HG03439 (cell line): ENCODE results near the gene FBXO31.

ENCODE experiments used
- ATAC-seq: cut with Tn5 transposase; IDR thresholded peaks from one replicate; pipeline ENCODE4 v1.9.1; 2021; ENCODE audit warnings: mild to moderate bottlenecking, moderate library complexity; ENCODE audit not compliant: unreplicated experiment

FBXO31 gene

DNA sequence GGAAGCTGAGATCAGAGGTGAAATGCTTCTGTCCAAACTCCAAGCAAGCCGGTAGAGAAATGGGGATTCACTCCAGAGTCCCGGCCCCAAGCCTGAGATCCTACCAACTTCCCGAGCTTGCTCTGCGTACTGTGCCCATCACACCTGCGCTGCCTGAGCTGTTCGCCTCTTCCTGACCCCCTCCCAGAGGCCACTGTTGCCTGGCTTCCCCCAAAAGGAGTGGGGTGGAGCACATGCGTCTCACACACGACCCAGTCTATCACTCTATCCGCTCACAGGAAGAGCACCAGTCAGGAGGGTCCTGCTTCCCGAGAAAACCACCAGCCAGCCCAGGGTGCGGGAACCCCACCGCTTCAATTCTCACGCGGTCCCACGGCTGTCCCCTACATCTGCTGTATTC, 52.9 kb downstream of the FBXO31 start:
- ATAC-seq, result no peak

DNA sequence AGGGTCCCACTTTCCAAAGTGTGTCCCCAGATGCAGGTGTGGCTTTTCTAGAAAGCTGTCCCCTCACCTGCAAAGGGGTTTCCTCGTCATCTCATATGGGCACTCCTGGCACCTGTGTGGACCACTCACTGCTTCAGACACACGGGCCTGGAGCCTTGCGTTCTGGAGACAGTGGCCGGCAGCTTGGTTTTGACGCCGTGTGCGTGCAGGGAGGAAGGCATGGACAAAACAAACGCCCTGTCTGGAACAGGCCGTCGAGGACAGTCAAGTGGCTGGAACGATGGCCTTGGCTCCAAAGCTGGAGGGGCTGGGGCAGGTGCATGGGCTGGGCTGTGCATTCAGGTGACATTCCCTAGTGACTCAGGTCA, 53.3 kb downstream of the FBXO31 start:
- ATAC-seq, result no peak

DNA sequence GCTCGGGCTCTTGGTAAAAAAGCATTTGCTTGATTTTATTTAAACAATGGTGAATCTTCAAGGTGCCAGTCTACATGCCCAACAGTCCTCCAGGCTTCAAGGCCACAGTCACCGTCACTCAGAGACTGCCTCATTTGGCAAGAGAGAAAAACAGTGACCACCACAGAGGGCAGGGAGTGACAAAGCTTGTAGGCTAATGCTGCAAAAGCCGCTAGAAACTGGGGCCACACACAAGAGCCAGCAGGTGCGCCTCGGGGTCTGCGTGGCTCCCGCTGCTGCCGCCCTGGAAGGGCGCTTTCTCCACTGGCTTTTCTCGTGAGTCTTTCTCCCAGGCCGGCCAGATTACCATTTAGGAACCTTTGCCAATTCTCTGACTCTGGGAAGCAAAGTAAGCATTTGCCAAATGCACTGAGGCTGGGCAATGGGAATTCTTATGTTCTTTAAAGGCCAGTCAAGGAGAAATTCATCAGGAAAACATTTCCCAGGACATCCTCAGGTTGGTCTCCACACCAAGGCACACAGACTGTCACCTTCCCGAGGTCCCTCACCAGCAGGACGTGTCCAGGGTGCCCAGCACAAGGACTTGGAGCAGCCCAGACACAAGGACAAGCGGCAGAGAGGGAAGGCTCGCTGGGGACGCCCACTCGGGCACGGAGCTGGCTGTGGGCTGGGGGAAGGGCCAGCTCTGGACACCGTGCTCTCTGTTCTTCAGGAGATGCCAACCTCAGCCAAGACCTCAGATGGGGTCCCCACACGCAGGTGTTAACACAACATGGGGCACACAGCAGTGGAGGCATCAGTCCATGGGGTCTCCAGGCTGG, 53.9 kb downstream of the FBXO31 start:
- ATAC-seq, result no peak

DNA sequence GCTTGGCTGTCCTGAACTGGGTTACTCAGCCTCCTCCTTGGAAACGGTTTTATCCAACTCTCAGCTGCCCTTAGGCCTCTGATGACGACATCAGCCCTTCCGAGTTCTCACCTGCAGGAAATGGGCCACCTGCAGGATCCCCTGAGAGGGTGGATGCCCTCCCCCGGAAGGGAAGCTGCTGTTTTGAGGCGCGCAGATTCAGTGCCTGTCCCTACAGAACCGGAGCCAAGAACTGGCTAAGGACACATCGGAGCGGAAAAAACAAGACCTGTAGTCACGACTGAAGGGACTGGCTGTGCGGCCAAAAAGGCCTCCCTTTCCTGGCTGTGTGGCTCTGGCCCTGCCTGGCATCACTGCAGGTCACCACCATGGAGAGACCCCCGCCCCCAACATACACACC, 54.7 kb downstream of the FBXO31 start:
- no peak for ATAC-seq

DNA sequence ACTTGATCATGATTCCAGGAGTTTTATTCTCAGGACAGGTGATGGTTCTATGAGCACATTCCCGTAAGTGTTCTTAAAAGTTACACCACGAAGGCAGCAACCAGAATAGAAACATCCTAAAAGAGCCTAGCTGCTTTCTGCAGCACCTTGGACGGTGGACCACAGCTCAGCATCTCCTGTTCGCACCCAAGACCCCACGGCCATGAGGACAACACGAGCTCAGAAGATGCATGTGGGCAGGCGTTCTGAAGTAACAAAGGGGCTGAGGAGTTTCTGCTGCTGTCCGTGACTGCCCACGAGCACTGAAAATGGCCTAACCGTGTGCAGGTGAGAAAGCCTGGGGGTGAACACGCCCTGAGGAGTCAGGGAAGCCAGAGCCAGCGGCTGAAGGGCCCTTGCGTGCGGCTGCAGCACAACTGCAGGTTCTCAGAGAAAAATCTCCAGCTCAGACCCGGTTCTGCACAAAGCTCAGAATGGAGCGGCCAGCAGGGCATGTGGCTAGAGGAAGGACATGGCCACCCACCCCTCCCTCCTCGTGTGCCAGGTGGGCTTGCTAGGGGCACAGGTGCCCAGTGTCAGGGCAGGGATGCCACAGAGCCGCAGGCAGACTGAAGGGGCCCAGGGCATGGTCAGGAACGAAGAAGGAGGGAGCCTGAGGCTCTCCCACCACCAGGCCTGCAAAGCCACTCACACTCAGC, 55.6 kb downstream of the FBXO31 start:
- no peak for ATAC-seq

DNA sequence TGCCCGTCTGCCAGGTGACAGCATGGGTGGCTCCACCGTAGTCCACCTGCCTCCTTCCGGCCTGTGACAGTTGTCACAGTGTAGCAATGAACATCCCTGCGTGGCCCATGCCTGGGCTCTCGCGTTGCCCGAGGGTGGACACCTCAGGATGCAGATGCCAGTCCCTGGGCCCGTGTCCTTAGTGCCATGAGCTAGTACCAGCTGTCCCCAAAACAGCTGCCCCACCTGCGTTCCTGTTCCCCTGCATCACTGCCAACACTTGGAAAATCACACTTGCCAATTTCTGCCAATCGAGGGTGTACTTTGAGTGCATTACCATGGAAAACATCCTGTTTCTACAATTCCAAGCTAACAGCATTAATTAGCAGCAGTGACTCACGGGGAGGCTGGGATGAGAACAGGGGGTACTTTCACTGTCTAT, 57.4 kb downstream of the FBXO31 start:
- ATAC-seq, result no peak

DNA sequence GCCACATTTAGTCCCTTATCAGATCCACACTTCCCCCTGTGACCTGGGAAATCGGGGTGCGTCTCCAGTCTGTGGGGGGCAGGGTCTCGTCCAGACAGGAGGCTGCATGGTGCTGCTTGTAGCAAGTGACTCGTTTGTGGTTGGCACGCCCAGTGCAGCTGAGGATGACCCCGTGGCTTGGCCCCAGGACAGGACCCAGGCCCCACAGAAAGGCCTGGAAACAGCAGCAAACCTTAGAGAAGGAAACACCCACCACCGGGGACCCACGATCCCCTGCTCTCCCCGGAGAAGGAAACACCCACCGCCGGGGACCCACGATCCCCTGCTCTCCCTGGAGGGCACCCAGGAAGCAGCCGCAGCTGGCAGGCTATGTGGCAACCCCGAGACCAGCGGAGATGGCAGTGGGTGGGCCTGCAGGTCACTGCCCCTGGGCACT, 58.1 kb downstream of the FBXO31 start:
- no peak for ATAC-seq

DNA sequence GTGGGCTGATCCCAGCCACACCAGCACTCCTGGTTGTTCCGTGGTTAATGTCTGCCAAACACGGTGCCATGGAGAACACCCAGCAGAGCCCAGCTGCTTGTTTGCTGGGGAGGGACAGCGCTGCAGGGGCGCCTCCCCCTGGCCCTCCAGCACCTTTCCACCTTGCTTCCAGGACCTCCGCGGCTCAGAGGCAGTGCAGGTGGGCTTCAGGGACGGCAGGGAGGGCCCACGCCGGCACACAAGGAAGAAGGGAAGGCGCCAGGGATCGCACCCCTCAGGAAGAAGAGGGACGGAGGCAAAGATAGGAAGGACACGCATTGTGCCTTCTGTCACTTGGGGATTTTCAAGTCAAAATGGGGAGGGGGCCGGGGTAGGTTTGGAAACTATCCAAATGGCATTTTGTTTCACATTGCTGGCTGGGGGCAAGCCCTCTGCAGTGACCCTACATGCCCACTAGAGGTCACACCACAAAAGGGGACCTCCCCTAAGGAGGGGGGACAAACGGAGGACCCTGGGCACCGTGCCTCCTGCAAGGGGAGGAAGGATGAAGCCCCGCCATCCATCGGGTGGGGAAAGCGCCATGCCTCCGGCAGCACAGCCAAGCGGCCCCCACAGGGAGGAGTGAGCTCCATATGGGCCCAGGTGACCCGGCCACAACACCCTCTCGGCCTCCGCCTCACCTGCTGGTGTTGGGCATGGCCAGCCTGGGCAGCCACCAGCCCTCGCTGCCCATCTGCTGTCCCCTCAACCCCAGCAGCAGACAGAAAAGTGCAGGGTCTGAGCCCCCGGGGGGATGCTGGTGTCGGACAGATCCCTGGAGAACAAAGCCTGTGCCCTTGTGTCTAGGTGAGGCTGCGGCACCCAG, 58.9 kb downstream of the FBXO31 start:
- ATAC-seq, result no peak

DNA sequence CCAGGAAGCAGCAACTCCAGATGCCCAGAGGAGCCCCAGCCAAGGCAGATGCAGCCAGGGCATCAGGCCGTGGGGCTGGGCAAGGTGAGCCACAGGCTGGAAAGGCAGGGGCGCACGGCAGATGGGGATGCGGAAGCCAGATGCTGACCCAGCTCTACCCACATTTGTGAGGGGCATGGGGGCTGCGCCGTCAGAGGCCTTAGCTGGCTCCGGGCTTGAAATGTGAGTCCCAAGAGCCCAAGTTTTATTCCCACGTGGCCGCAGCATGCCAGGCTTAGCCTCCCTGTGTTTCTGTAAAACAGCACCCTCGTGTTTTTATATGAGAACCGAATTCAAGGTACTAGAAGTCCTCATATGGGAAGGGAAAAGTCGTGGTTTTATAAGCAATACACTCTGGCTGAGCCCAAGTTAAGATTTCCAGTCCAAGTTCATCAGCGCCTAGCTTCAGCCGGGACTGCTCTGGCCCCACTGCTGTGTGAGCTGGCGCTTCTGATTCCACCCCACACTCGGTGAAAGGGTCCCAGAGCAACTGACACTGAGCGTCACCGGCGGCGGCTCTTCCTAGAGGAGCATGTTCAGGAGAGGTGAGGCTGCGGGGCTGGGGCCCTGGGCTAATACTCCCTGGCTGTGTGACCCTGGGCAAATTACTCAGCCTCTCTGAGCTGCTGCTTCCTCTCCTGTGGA, 59.7 kb downstream of the FBXO31 start:
- ATAC-seq, result no peak

DNA sequence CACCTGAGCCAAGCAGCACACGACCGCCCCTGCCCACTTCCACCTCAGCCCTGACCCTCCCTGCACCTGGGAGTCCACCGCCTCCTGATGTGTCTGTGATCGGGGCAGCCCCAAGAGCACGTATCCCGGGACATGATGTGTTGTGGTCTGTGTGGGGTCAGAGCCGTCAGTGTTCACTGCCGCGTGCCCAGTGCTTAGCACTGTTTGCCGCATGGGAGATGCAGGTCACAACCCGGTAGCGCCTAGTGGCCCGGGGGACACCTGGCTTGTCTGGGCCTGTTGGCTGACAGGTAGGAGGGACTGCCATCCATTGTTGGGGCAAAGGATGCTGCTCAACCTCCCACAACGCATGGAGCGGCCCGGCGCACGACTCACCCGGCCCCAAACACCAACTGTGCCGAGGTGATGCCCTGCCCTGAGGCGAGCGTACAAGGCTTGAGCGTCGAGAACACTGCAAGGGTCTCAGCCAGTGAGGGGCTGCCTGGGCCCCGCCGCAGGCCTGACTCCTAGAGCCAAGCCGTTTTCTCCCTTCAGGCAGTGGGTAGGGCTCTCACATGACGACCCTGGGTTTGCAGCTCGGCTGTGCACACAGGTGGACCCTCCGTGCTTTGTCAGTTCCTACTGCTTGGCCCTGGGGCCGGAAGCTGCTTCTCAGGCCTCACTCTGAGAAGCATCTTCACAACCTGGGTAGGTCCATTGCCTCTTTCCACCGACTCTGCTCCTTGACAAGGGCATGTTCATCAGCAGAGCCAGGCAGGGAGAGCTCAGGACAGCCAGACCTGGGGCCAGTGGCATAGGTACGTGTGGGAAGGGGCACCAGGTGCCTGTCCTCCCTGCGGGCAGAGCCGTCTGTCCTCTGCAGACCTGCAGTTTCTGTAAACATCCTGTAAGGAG, 60.5 kb downstream of the FBXO31 start:
- no peak for ATAC-seq

DNA sequence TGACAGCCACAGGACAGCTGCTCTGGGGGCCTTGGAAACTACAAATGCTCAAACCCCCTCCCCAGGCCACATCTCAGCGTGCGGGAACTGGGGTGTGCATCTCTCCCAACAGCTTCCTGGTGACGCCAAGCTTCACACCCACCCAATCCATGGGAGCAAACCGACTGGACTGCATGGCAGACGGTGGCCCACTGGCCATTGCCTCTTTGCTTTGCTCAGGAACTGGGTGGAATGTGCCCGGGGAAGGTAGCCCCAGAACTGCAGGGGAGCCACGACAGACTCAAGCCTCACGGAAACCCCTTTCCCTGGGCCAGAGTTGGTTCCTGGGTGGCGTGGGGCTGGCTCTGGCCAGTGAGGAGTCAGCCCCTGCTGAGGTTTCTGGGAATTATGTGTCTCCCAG, 61.2 kb downstream of the FBXO31 start:
- no peak for ATAC-seq

DNA sequence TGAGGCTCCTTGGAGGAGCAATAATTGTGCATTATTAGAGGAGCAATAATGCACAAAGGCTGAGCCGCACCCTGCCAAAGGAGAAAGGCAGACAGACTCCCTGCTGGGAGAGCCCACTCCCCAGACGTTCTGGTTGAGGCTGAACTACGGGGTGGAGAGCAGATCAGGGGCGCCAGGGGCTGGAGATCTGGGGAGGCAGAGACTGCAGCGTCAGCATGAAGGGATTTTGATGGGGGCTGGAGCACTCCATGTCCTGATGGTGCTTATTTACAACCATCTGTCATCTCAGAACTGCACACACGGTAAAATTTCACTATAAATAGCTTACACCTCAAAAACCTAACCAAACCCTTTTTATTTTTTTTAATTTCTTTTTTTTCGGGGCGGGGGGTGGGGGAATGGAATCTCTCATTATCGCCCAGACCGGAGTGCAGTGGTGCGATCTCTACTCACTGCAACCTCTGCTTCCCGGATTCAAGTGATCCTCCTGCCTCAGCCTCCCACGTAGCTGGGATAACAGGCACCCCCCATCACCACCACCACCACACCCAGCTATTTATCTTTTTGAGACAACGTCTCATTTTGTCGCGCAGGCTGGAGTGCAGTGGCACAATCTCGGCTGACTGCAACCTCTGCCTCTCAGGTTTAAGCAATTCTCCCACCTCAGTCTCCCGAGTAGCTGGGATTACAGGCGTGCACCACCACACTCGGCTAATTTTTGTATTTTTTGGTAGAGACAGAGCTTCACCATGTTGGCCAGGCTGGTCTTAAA, 62.1 kb downstream of the FBXO31 start:
- ATAC-seq, result no peak

DNA sequence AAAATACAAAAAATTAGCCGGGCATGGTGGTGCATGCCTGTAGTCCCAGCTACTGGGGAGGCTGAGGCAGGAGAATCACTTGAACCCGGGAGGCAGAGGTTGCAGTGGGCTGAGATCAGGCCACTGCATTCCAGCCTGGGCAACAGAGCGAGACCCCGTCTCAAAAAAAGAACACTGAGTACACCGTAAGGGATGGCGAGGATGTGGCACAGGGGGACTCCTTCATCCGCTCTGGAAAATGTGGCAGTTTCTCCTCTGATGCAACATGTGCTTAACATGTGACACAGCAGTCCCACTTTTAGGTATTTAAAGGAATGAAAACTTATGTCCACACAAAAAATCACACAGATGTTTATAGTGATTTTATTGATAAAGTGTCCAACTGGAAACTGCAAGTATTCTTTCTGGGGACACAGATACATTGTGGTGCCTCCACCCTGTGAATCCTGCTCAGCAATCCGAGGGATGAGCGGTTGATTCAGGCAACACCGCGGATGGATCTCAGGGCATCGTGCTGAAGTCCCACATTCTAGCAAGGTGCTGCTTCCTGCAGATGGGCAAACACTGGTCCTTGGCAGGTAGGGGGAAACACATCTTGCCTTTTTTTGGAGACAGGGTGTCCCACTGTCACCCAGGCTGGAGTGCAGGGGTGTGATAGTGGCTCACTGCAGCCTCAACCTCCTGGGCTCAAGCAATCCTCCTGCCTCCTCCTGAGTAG, 62.9 kb downstream of the FBXO31 start:
- ATAC-seq, result no peak

DNA sequence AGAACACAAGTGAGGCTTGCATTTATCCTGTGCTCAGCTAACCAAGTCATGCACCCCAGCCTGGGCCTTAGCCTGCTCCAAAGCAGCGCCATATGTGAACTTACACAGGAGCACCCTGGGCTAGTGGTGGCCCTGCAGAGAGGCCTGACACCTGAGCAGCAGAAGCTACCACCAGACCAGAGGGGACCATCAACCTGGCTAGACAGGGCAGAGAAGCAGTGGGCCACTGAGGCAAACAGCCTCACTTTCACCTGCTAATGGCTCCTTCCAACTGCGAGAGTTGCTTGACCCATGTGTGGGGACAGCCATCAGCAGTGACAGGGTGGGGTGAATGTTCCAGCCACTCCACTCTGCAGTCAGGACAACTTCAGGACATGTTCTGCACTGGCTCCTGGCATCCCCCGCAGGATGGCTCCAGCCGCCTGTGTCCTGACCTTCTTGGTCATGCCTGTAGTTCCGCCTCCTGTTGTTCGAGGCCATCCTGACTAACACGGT, 63.5 kb downstream of the FBXO31 start:
- ATAC-seq, result no peak

DNA sequence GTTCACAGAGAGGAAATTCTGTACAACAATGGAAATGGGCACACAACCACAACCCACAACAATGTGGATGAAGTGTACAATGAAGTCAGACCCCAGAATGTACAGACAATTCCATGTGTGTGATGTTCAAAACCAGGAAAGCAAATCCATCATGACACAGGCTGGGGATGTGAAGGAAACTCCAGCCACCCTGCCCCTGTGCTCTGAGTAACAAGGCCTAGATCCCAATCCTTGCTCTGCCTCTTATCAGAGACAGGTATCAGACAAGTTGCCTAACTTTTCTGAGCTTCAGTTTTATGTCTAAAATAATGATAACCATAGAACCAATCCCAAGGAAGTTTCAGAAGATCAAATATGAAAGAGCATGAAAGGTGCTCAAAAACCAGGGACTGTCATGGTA, 64.6 kb downstream of the FBXO31 start:
- no peak for ATAC-seq

DNA sequence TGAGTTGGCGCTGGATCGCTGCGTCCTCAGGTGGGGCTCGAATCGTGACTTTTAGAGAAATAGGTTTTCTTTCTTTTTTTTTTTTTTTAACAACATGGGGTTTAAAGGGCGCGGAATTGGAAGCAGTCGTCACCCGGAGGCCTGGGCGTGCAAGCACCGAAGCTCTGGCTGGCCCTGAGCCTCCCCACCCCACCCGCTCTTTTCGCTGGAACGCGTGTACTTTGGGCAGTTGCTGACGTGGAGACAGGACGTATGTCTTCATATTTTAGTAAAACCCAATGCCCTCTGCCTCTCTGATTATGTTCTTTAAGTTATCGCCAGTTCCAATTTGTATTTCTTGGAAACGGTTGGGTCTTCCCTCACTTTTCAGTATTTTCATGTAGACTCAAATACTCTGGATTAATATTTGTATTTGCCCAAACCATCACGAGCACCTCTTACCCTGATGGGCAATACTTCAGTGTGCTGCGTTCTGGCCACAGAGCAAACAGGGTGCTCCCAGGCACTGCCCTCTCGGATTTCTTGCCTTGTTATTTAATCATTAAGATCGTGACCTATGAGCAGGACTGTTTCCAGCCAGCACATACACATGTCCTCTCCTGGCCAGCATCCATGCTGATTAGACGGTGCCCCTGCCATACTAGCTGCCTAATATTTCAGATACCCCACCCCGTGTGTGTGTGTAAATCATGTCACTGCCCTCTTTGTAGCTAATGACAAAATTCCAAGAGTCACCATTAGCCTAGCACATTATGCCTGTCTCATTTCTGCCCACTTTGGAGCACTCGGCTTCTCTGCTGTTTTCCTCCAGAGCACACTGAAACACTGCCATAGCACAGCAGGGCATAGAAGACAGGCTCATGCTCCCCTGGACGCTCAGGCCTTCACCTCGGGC, 65.6 kb downstream of the FBXO31 start:
- ATAC-seq, result no peak
